ENCODE data around the gene LEUTX. TPM values are rescaled to one million over a fixed set of nuclear protein-coding genes. Genes with fewer than 3 reads are reported as not detected.
A peak's percentile ranks its signal among the peaks of the same experiment; 100 is the strongest.

Gene LEUTX
- total RNA-seq, 1 experiment from 2014 or later: not detected

DNA sequence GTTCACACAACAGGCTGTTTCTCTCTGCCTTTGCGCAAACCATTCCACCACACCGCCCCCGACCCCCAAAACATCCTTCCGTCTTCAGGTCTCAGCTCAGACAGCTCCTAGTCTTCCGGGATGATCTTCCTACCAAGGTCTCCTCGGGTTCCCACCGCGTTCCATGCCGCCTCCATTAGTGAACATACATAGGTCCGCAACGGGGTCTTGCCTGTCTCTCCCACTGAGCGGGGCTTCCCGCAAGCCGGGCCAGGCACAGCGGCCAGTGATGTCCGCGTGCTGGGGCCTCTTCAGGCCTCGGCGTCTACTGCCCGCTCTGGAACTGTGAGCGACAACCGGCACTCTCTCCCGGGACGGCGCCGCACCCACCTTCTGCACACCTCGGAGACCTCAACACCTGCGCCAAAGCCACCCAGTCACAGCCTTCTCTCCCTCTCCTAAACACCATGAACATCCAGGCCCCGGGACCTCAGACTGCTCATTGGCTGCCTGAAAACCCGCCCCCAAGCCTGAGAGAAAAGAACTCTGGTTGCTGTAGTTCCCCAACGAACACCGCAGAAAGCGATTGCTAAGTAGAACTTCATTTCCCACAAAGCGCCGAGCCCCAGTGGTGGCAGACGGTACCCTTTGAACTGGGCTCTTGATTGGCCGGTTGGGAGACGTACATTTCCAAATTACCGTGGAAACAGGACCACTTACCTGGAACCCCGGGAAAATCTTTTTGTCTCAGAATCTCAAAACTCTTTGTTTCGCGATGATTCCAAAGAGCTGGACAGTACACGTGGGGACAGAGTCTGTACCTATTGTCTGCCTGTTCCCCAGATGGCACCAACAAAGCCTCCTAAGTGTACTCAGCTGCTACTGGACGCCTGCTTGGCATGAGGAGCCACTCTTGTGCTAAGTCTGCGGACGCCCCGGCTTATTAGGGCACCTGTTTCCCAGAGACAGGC lies 45.8 kb downstream of the LEUTX start:
- Histone ChIP-seq H3K27me3 (ENCODE audit: insufficient read depth, low read length) (no peaks in the 10 kb centered on the region), H2BK5ac (ENCODE audit: insufficient read length, low read length) (no peak overlapping the region), H2BK20ac (ENCODE audit: low read depth, low read length, poor library complexity, severe bottlenecking) (no peak overlapping the region), H2AK5ac (ENCODE audit: insufficient read length, low read length) (no peak overlapping the region), H3K4ac (ENCODE audit: low read depth, low read length) (no peak overlapping the region), H4K8ac (replicated peaks; ENCODE audit: insufficient read length, low read depth, low read length) (no peak overlapping the region), H3K23ac (ENCODE audit: insufficient read length, low read depth, low read length) (no peak overlapping the region), H4K5ac (ENCODE audit: insufficient read length, low read depth, low read length) (no peak overlapping the region), H3K56ac (ENCODE audit: insufficient read length, low read depth, low read length) (no peak overlapping the region), H3K79me1 (ENCODE audit: insufficient read depth, low read depth, low read length, poor library complexity, severe bottlenecking) (no peaks in the 10 kb centered on the region), H3K14ac (ENCODE audit: insufficient read depth, low read length) (peak overlapping the region; percentile 44; the same call in 1 of the 2 replicates), H3K79me2 (ENCODE audit: insufficient read depth, low read length) (no peaks in the 10 kb centered on the region), H3K4me1 (ENCODE audit: insufficient read depth, low read length) (no peaks in the 10 kb centered on the region), H3K9ac (ENCODE audit: extremely low read depth, insufficient read length, low read length) (peak overlapping the region; percentile 61), H2BK15ac (ENCODE audit: low read depth, low read length) (no peak overlapping the region), H4K20me1 (ENCODE audit: control insufficient read depth, insufficient read depth, insufficient read length) (no peaks in the 10 kb centered on the region), H4K91ac (ENCODE audit: insufficient read length, low read depth, low read length) (no peak overlapping the region), H3K9me3 (ENCODE audit: control insufficient read depth, low read depth, low read length) (no peaks in the 10 kb centered on the region), H3K18ac (ENCODE audit: insufficient read length, low read depth, low read length) (peak overlapping the region; percentile 77), H2BK12ac (ENCODE audit: insufficient read length, low read depth, low read length) (no peak overlapping the region), H3K4me2 (ENCODE audit: insufficient read depth, insufficient read length, low read length) (peak overlapping the region; percentile 80), H3K23me2 (ENCODE audit: insufficient read length, low read depth, low read length, poor library complexity, severe bottlenecking) (peaks cover 8% of the 10 kb centered on the region), H3T11ph (ENCODE audit: low read length) (no peak overlapping the region), H3K27ac (ENCODE audit: insufficient read length, low read depth, low read length) (no peak overlapping the region), H2AFZ (ENCODE audit: low read length) (peak overlapping the region; percentile 89), H2BK120ac (ENCODE audit: low read depth, low read length, poor library complexity, severe bottlenecking) (no peak overlapping the region)
- DNase-seq: peak; percentile 97
- H3K9me3 Mint-ChIP-seq: no peaks in the 10 kb centered on the region
- peaks cover 3% of the 10 kb centered on the region in 2 experiments; a peak in 3 of 4 replicates for H3K4me1 Mint-ChIP-seq
- H3K36me3 Mint-ChIP-seq (ENCODE audit: insufficient read depth in 1 of 3, low read depth in 3 of 3): peaks cover 7 to 24% (median 18%) of the 10 kb centered on the region in 3 experiments
- TF ChIP-seq, protein P1, sequence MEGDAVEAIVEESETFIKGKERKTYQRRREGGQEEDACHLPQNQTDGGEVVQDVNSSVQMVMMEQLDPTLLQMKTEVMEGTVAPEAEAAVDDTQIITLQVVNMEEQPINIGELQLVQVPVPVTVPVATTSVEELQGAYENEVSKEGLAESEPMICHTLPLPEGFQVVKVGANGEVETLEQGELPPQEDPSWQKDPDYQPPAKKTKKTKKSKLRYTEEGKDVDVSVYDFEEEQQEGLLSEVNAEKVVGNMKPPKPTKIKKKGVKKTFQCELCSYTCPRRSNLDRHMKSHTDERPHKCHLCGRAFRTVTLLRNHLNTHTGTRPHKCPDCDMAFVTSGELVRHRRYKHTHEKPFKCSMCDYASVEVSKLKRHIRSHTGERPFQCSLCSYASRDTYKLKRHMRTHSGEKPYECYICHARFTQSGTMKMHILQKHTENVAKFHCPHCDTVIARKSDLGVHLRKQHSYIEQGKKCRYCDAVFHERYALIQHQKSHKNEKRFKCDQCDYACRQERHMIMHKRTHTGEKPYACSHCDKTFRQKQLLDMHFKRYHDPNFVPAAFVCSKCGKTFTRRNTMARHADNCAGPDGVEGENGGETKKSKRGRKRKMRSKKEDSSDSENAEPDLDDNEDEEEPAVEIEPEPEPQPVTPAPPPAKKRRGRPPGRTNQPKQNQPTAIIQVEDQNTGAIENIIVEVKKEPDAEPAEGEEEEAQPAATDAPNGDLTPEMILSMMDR (conservative IDR thresholded peaks at IDR 0.05): no peak
- H3K27ac Mint-ChIP-seq: peak overlapping the region in 2 of 3 experiments; percentile 60 to 89; a peak in 3 of 7 replicates
- no peaks in the 10 kb centered on the region for H3K27me3 Mint-ChIP-seq (ENCODE audit: low read depth)
- WGBS (ENCODE audit: extremely low coverage, insufficient read length, low lambda C conversion rate): no CpG with 5 or more reads among the region's 47 CpGs
- no peak overlapping the region; a peak in 1 of 5 replicates for H3K4me3 Mint-ChIP-seq

All from H9 (cell line).